ENCODE results near the gene RAB10. TPM values are rescaled to one million over a fixed set of nuclear protein-coding genes. Genes with fewer than 3 reads are reported as not detected.

The RAB10 gene
- total and polyA plus RNA-seq, 2 of the 13 experiments (the other 11 are each of a cell fraction or from before 2014, with no cell fraction given), result 48.2 to 120 TPM

- TF ChIP-seq ZNF317 (CRISPR knock-in tag; IDR thresholded peaks at IDR 0.05) (no peak), ZNF580 (CRISPR knock-in tag; IDR thresholded peaks at IDR 0.05; ENCODE audit: borderline replicate concordance, low read depth) (no peak), SIX1 (CRISPR knock-in tag; IDR thresholded peaks at IDR 0.05; ENCODE audit: borderline replicate concordance) (peak; percentile 47; the same call in 1 of the 2 replicates), PPARG (CRISPR knock-in tag; conservative IDR thresholded peaks at IDR 0.05) (peak; percentile 56; the same call in 1 of the 2 replicates), LCORL (IDR thresholded peaks at IDR 0.05) (no peak), LCORL (CRISPR knock-in tag; IDR thresholded peaks at IDR 0.05) (peak; percentile 60; the same call in 1 of the 2 replicates), TFE3 (CRISPR knock-in tag; IDR thresholded peaks at IDR 0.05) (peak; percentile 93), RAD21 (CRISPR knock-in tag; IDR thresholded peaks at IDR 0.05) (no peak), FUBP1 (CRISPR knock-in tag; IDR thresholded peaks at IDR 0.05; ENCODE audit: borderline replicate concordance) (no peak), REPIN1 (CRISPR knock-in tag; IDR thresholded peaks at IDR 0.05; ENCODE audit: borderline replicate concordance, low read depth) (no peak), ZSCAN31 (CRISPR knock-in tag; IDR thresholded peaks at IDR 0.05; ENCODE audit: low read depth) (no peak), ZNF614 (CRISPR knock-in tag; IDR thresholded peaks at IDR 0.05; ENCODE audit: borderline replicate concordance) (no peak), PAX8 (CRISPR knock-in tag; IDR thresholded peaks at IDR 0.05; ENCODE audit: borderline replicate concordance) (no peak), HNRNPLL (IDR thresholded peaks at IDR 0.05; ENCODE audit: low read depth, low read length, poor library complexity, severe bottlenecking) (no peak), ZBTB25 (CRISPR knock-in tag; IDR thresholded peaks at IDR 0.05) (0 out of 2 replicates have a peak, but pooled peaks have one; percentile 9), PHF20 (CRISPR knock-in tag; IDR thresholded peaks at IDR 0.05) (no peak), LBX2 (CRISPR knock-in tag; IDR thresholded peaks at IDR 0.05; ENCODE audit: borderline replicate concordance) (no peak), HNRNPL (IDR thresholded peaks at IDR 0.05; ENCODE audit: low read depth, low read length) (no peak)
- TF ChIP-seq, protein P1, sequence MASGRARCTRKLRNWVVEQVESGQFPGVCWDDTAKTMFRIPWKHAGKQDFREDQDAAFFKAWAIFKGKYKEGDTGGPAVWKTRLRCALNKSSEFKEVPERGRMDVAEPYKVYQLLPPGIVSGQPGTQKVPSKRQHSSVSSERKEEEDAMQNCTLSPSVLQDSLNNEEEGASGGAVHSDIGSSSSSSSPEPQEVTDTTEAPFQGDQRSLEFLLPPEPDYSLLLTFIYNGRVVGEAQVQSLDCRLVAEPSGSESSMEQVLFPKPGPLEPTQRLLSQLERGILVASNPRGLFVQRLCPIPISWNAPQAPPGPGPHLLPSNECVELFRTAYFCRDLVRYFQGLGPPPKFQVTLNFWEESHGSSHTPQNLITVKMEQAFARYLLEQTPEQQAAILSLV (CRISPR knock-in tag; IDR thresholded peaks at IDR 0.05; ENCODE audit: borderline replicate concordance), result no peak
- TF ChIP-seq, protein P2, sequence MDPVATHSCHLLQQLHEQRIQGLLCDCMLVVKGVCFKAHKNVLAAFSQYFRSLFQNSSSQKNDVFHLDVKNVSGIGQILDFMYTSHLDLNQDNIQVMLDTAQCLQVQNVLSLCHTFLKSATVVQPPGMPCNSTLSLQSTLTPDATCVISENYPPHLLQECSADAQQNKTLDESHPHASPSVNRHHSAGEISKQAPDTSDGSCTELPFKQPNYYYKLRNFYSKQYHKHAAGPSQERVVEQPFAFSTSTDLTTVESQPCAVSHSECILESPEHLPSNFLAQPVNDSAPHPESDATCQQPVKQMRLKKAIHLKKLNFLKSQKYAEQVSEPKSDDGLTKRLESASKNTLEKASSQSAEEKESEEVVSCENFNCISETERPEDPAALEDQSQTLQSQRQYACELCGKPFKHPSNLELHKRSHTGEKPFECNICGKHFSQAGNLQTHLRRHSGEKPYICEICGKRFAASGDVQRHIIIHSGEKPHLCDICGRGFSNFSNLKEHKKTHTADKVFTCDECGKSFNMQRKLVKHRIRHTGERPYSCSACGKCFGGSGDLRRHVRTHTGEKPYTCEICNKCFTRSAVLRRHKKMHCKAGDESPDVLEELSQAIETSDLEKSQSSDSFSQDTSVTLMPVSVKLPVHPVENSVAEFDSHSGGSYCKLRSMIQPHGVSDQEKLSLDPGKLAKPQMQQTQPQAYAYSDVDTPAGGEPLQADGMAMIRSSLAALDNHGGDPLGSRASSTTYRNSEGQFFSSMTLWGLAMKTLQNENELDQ (CRISPR knock-in tag; IDR thresholded peaks at IDR 0.05; ENCODE audit: borderline replicate concordance), result no peak
Measured at GRCh38 chr2:26011990-26012856, 21.7 kb upstream of the RAB10 start (continued).

Measured in HepG2 (cell line).